NCI-H1417 (cell line): ENCODE results near the gene STK39.

Experiments used
- DNase-seq, 3 experiments: peaks; one replicate each; lab custom pipeline; 2025; lab: John Stamatoyannopoulos, UW

The STK39 gene

GRCh38 chr2:168184681-168185513, 62.5 kb downstream of the STK39 start:
- DNase-seq: no peak

- no peak for DNase-seq
These were observed 63.9 kb downstream of the STK39 start for GRCh38 chr2:168183308-168183997.

GRCh38 chr2:168182550-168183249, 64.7 kb downstream of the STK39 start:
- DNase-seq: peak in 2 of 3 experiments; percentile 0 to 25

GRCh38 chr2:168181825-168182224, 65.6 kb downstream of the STK39 start:
- peak in 1 of 3 experiments; percentile 26 for DNase-seq

GRCh38 chr2:168180914-168181313, 66.5 kb downstream of the STK39 start:
- DNase-seq: peak in 2 of 3 experiments; percentile 1 to 42

- no peak for DNase-seq
These were observed 66.9 kb downstream of the STK39 start for GRCh38 chr2:168180483-168180882.

GRCh38 chr2:168179592-168179991, 67.8 kb downstream of the STK39 start:
- no peak for DNase-seq

- DNase-seq: peak in 1 of 3 experiments; percentile 2
These were observed 68.7 kb downstream of the STK39 start for GRCh38 chr2:168178520-168179324.

GRCh38 chr2:168176402-168176801, 71.0 kb downstream of the STK39 start:
- DNase-seq: no peak

GRCh38 chr2:168175469-168175868, 71.9 kb downstream of the STK39 start:
- no peak for DNase-seq

- DNase-seq: no peak
These were observed 72.6 kb downstream of the STK39 start for GRCh38 chr2:168174756-168175155.

- DNase-seq: no peak
These were observed 75.3 kb downstream of the STK39 start for GRCh38 chr2:168172071-168172470.

- no peak for DNase-seq
These were observed 76.2 kb downstream of the STK39 start for GRCh38 chr2:168171059-168171762.

GRCh38 chr2:168169097-168169745, 78.2 kb downstream of the STK39 start:
- no peak for DNase-seq

GRCh38 chr2:168167511-168168263, 79.7 kb downstream of the STK39 start:
- DNase-seq: no peak

- no peak for DNase-seq
These were observed 80.4 kb downstream of the STK39 start for GRCh38 chr2:168166902-168167510.

- DNase-seq: no peak
These were observed 81.2 kb downstream of the STK39 start for GRCh38 chr2:168165985-168166901.

GRCh38 chr2:168165397-168165796, 82.0 kb downstream of the STK39 start:
- no peak for DNase-seq
